Neural progenitor cell (in vitro differentiated cells): ENCODE data around the gene SLC23A1. TPM values are rescaled to one million over a fixed set of nuclear protein-coding genes. Genes with fewer than 3 reads are reported as not detected.
A peak's percentile ranks its signal among the peaks of the same experiment; 100 is the strongest.

ENCODE experiments used
- DNase-seq: peaks from one replicate; pipeline ENCODE4 v3.0.0-alpha.2; 2016; ENCODE audit warnings: low spot score
- H2AFZ ChIP-seq: fragments of 200-600 bp; sonication (generic); replicated peaks from 2 replicates; pipeline ENCODE4 v1.6.1; 2016; ENCODE audit warnings: antibody characterized with exemption
- H3F3A ChIP-seq: fragments of 200-600 bp; sonication (generic); 2 replicates; pipeline ENCODE4 v1.6.1; 2016; ENCODE audit warnings: antibody characterized with exemption, low read depth
- H3K27ac ChIP-seq: fragments of 200-600 bp; sonication (generic); 2 replicates; pipeline ENCODE4 v1.5.1; 2016; ENCODE audit warnings: mild to moderate bottlenecking
- H3K27me3 ChIP-seq: fragments of 200-600 bp; sonication (generic); 2 replicates; pipeline ENCODE4 v1.6.1; 2016; ENCODE audit warnings: mild to moderate bottlenecking, moderate library complexity
- H3K36me3 ChIP-seq: fragments of 200-600 bp; sonication (generic); 2 replicates; pipeline ENCODE4 v1.5.1; 2016
- H3K4me1 ChIP-seq: fragments of 200-600 bp; sonication (generic); 2 replicates; pipeline ENCODE4 v1.6.1; 2016; ENCODE audit warnings: mixed run types
- H3K4me2 ChIP-seq: fragments of 200-600 bp; sonication (generic); 2 replicates; pipeline ENCODE4 v1.6.1; 2016
- H3K4me3 ChIP-seq: fragments of 200-600 bp; sonication (generic); 2 replicates; pipeline ENCODE4 v1.5.1; 2016
- H3K79me2 ChIP-seq: fragments of 200-600 bp; sonication (generic); 2 replicates; pipeline ENCODE4 v1.6.1; 2016; ENCODE audit warnings: low read depth
- H3K9ac ChIP-seq: fragments of 200-600 bp; sonication (generic); 2 replicates; pipeline ENCODE4 v1.6.1; 2016
- H3K9me3 ChIP-seq: fragments of 200-600 bp; sonication (generic); 2 replicates; pipeline ENCODE4 v1.5.1; 2016; ENCODE audit warnings: low read depth
- H4K20me1 ChIP-seq: fragments of 200-600 bp; sonication (generic); 2 replicates; pipeline ENCODE4 v1.6.1; 2016; ENCODE audit warnings: low read depth
- H3K27ac Mint-ChIP-seq: 3 replicates; pipeline ENCODE4 v1.8.0; 2021; ENCODE audit warnings: mixed read lengths
- H3K27me3 Mint-ChIP-seq: 2 replicates; pipeline ENCODE4 v1.8.0; 2022; ENCODE audit warnings: low read depth, mild to moderate bottlenecking, inconsistent platforms, moderate library complexity, mixed read lengths; ENCODE audit not compliant: insufficient read depth
- H3K36me3 Mint-ChIP-seq: 3 replicates; pipeline ENCODE4 v1.8.0; 2021; ENCODE audit warnings: mixed read lengths
- H3K4me1 Mint-ChIP-seq: 3 replicates; pipeline ENCODE4 v1.8.0; 2021; ENCODE audit warnings: mixed read lengths
- H3K4me3 Mint-ChIP-seq: 3 replicates; pipeline ENCODE4 v1.8.0; 2021; ENCODE audit warnings: mild to moderate bottlenecking, moderate library complexity, mixed read lengths
- H3K9me3 Mint-ChIP-seq: 3 replicates; pipeline ENCODE4 v1.8.0; 2020; ENCODE audit warnings: mixed read lengths
- EZH2 ChIP-seq: fragments of 200-600 bp; sonication (generic); IDR thresholded peaks from 2 replicates; pipeline ENCODE4 v1.6.1; 2017; ENCODE audit warnings: antibody characterized with exemption, mild to moderate bottlenecking, moderate library complexity
- EZH2phosphoT487 ChIP-seq: fragments of 200-600 bp; sonication (generic); IDR thresholded peaks from 2 replicates; pipeline ENCODE4 v1.6.1; 2017; ENCODE audit warnings: antibody characterized with exemption
- total RNA-seq: library from RNA; depleted of rRNA; stranded (reverse); fragments of >200 nt; gene quantifications from 2 replicates; pipeline ENCODE4 v1.2.3, GENCODE V29; 2015; ENCODE audit warnings: low replicate concordance
- TF ChIP-seq, protein P1 (sequence below): fragments of 200-600 bp; sonication (generic); IDR thresholded peaks from 2 replicates; pipeline ENCODE4 v1.5.1; 2017; ENCODE audit warnings: antibody characterized with exemption, mild to moderate bottlenecking

The SLC23A1 gene
- total RNA-seq, 1 donor from 2014 or later: not detected

DNA sequence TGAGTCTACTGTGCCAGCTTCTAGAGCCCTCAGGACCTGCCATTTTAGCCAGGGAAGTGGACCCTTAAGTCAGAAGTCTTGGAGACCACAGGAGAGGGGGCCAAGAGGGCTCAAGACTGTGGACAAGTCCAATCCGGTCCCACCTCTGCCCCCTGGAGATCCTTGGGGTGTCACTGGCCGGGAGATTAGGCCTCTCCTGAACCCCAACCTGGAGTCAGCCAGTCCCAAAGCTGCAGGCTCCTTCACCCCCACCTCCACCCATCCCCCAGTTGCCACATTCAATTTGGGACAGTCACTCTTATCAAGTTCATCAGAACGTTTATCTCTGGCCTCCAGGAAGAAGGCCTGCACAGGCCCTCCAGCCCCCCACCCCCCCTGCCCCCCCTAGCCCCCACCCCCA lies 290 bp downstream of the SLC23A1 start:
- Mint-ChIP-seq H3K9me3 (no peaks in the 10 kb centered on the region), H3K36me3 (no peaks in the 10 kb centered on the region), H3K4me3 (no peak overlapping the region), H3K27ac (no peak overlapping the region), H3K4me1 (peaks cover 12% of the 10 kb centered on the region), H3K27me3 (peaks cover 4% of the 10 kb centered on the region)
- Histone ChIP-seq H3K79me2 (no peaks in the 10 kb centered on the region), H3K27ac (no peak overlapping the region), H2AFZ (no peak overlapping the region), H3K4me3 (no peak overlapping the region), H3K36me3 (no peaks in the 10 kb centered on the region), H3F3A (no peaks in the 10 kb centered on the region), H3K9me3 (no peaks in the 10 kb centered on the region), H3K27me3 (no peaks in the 10 kb centered on the region), H3K4me2 (no peak overlapping the region), H3K4me1 (no peaks in the 10 kb centered on the region), H3K9ac (no peak overlapping the region), H4K20me1 (no peaks in the 10 kb centered on the region)
- no peak for DNase-seq
- TF ChIP-seq, protein P1, sequence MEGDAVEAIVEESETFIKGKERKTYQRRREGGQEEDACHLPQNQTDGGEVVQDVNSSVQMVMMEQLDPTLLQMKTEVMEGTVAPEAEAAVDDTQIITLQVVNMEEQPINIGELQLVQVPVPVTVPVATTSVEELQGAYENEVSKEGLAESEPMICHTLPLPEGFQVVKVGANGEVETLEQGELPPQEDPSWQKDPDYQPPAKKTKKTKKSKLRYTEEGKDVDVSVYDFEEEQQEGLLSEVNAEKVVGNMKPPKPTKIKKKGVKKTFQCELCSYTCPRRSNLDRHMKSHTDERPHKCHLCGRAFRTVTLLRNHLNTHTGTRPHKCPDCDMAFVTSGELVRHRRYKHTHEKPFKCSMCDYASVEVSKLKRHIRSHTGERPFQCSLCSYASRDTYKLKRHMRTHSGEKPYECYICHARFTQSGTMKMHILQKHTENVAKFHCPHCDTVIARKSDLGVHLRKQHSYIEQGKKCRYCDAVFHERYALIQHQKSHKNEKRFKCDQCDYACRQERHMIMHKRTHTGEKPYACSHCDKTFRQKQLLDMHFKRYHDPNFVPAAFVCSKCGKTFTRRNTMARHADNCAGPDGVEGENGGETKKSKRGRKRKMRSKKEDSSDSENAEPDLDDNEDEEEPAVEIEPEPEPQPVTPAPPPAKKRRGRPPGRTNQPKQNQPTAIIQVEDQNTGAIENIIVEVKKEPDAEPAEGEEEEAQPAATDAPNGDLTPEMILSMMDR: no peak
- TF ChIP-seq EZH2phosphoT487 (no peak), EZH2 (no peak)

- Histone ChIP-seq H3K4me3 (no peak overlapping the region), H3K27ac (no peak overlapping the region), H3K4me1 (no peaks in the 10 kb centered on the region), H3F3A (no peaks in the 10 kb centered on the region), H3K9me3 (no peaks in the 10 kb centered on the region), H2AFZ (no peak overlapping the region), H3K9ac (no peak overlapping the region), H4K20me1 (no peaks in the 10 kb centered on the region), H3K79me2 (no peaks in the 10 kb centered on the region), H3K4me2 (no peak overlapping the region), H3K36me3 (no peaks in the 10 kb centered on the region), H3K27me3 (no peaks in the 10 kb centered on the region)
- TF ChIP-seq EZH2phosphoT487 (no peak), EZH2 (no peak)
- TF ChIP-seq, protein P1: no peak
- no peak for DNase-seq
- Mint-ChIP-seq H3K9me3 (no peaks in the 10 kb centered on the region), H3K27ac (no peak overlapping the region), H3K4me3 (no peak overlapping the region), H3K27me3 (peaks cover 4% of the 10 kb centered on the region), H3K4me1 (peaks cover 12% of the 10 kb centered on the region), H3K36me3 (peaks cover 2% of the 10 kb centered on the region)
These were observed 998 bp downstream of the SLC23A1 start for GRCh38 chr5:139381837-139382761.

- H3K4me3 Mint-ChIP-seq: no peak overlapping the region
- no peaks in the 10 kb centered on the region for H4K20me1 ChIP-seq
- H3K9ac ChIP-seq: no peak overlapping the region
These were observed 3.3 kb downstream of the SLC23A1 start for GRCh38 chr5:139379626-139380449.

More at GRCh38 chr5:139379626-139380449, 3.3 kb downstream of the SLC23A1 start:
- Histone ChIP-seq H2AFZ (no peak overlapping the region), H3K79me2 (no peaks in the 10 kb centered on the region), H3K4me1 (no peaks in the 10 kb centered on the region), H3K27ac (no peak overlapping the region), H3K4me3 (no peak overlapping the region), H3K27me3 (no peaks in the 10 kb centered on the region), H3K9me3 (no peaks in the 10 kb centered on the region), H3F3A (no peaks in the 10 kb centered on the region), H3K4me2 (no peak overlapping the region), H3K36me3 (no peaks in the 10 kb centered on the region)
- peak overlapping the region; percentile 86 for H3K27ac Mint-ChIP-seq
- no peaks in the 10 kb centered on the region for H3K9me3 Mint-ChIP-seq
- no peak for DNase-seq
- peaks cover 12% of the 10 kb centered on the region for H3K4me1 Mint-ChIP-seq
- H3K27me3 Mint-ChIP-seq: peaks cover 4% of the 10 kb centered on the region
- TF ChIP-seq EZH2: no peak
- TF ChIP-seq EZH2phosphoT487: no peak
- TF ChIP-seq, protein P1: no peak
- H3K36me3 Mint-ChIP-seq: peaks cover 2% of the 10 kb centered on the region
